Fibroblast of villous mesenchyme (primary cell): ENCODE data around the gene HERPUD1. TPM values are rescaled to one million over a fixed set of nuclear protein-coding genes. Genes with fewer than 3 reads are reported as not detected.

Experiments used
- DNase-seq: peaks from one replicate; pipeline ENCODE4 v3.0.0-alpha.2; 2010; ENCODE audit warnings: low read depth
- H3K4me3 ChIP-seq: 2 replicates; pipeline ENCODE4 v1.5.1; 2011; ENCODE audit warnings: low read depth, mild to moderate bottlenecking, low read length
- CTCF ChIP-seq: IDR thresholded peaks from 2 replicates; pipeline ENCODE4 v1.5.1; 2012; ENCODE audit warnings: low read depth, mild to moderate bottlenecking, low read length; ENCODE audit not compliant: insufficient read depth
- total RNA-seq: library from RNA; depleted of rRNA; stranded (reverse); fragments of >200 nt; gene quantifications from 2 replicates; pipeline ENCODE4 v1.2.3, GENCODE V29; 2012

HERPUD1 gene
- total RNA-seq, 1 donor, result 98.4 TPM

GRCh38 chr16:56974549-56975300 lies 42.8 kb downstream of the HERPUD1 start:
- no peak for TF ChIP-seq CTCF
- DNase-seq, result no peak
- H3K4me3 ChIP-seq, result no peak overlapping the region

DNA sequence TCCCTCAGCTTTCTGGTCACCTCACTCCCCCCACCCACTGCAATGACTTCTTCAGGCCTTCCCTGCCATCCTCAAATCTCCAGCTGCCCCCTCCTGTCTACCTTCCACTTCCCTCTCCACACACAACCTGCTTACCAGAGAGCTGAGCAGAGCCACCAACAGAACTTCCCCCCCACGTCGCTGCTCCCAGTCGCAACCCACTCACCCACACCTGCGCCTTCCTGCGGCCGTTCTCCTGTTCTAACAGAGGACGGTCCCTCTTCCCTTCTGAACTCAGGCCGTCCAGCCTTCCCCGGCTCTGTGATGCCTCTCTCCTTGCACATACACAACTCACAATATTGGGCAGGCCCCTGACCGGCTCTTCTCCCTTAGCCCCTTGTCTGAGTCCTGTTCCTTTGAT lies 43.8 kb downstream of the HERPUD1 start:
- no peak for TF ChIP-seq CTCF
- no peak overlapping the region for H3K4me3 ChIP-seq
- DNase-seq, result no peak

DNA sequence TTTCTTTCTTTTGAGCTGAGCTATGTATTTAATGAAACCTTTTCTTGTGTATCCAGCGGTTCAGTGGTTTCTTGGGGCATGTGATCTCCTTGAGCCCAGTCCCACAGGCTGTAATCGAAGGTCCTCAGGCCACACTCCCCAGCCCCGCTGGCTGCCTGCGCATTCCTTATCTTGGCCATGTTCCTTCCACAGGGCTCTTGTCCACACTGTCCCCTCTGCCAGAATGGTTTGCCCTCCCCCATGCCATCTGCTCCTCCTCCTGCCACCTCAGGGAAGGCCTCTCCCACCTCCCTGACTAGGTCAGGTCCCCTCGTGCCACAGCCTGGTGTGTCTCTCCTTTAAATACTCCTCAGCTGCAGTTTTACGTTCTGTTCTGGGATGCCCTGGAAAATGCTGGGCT lies 45.3 kb downstream of the HERPUD1 start:
- TF ChIP-seq CTCF, result no peak
- DNase-seq, result no peak
- H3K4me3 ChIP-seq, result no peak overlapping the region

DNA sequence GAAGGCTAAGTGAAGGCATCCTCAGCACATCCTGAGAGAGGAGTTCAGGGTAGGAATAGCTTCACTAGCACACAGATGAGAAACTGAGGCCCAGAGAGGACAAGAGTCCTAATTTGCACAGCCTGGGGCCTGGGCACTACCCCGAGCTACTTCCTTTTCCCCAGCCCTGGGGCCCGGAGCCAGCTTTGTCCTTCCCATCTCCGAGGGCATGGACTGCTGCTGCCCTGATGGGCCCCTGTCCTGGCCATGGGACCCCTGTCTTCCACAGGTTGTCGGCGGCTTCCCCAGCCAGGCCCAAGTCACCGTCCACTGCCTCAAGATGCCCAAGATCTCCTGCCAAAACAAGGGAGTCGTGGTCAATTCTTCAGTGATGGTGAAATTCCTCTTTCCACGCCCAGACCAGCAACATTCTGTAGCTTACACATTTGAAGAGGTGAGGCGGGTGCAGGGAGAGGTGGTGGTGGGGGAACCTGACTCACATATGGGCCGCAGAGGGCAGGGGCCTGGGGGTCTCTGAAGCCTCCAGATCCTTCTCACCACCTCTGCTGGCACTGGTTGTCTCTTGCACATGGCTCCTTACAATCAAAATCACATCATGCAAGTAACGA lies 46.0 kb downstream of the HERPUD1 start:
- TF ChIP-seq CTCF, result no peak
- H3K4me3 ChIP-seq, result no peak overlapping the region
- DNase-seq, result no peak

DNA sequence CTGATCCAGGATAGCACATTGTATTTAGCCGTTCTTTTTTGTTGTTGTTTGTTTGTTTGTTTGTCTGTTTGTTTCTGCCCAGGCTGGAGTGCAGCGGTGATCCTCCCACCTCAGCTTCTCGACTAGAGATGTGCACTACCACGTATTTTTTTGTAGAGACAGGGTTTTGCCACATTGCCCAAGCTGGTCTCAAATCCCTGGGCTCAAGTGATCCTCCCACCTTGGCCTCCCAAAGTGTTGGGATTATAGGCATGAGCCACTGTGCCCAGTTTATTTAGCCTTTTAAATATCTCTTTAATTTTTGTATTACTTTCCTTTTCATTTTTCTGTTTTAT lies 48.2 kb downstream of the HERPUD1 start:
- no peak for TF ChIP-seq CTCF
- H3K4me3 ChIP-seq, result no peak overlapping the region
- DNase-seq, result no peak

DNA sequence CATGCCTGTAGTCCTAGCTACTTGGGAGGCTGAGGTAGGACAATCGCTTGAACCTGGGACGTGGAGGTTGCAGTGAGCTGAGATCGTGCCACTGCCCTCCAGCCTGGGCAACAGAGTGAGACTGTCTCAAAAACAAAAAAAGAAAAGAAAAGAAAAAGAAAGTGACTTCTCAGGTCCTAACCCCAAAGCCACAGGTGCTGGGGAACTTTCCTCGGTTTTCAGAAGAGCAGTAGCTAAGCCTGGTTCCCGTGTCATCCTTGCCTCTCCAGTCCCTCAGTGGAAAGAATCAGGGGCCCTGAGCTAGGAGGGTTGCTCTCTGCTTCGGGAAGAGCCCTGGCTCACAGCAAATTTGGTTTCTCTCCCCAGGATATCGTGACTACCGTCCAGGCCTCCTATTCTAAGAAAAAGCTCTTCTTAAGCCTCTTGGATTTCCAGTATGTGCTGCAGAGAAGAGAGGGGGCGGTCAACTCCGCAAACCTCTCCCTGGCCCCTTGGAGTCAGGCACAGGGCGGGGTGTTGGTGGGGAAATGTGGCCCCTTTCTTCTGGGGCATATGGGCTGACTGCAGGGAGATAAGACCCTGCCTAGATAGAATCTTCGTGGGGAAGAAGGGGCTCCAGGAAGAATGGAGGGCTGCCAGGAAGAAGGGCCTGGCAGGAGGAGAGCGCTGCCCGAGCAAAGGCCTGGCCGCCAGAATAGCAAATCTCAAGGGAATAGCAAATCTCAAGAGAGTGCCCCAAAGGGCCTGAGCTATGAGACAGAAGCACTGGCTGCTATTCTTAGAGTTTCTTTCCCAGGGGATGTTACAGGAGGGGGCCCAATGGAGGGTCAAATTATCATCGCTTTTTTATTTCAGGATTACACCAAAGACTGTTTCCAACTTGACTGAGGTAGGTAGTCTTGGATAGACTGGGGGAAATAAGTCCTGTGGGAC lies 49.1 kb downstream of the HERPUD1 start:
- no peak for DNase-seq
- H3K4me3 ChIP-seq, result no peak overlapping the region
- TF ChIP-seq CTCF, result no peak
